Measurements from ENCODE around the gene VEGFA.
"Not testable (repeated sequence)": the region's sequence is repeated elsewhere in the genome, so short reads cannot be mapped to it uniquely, and the experiment has no call there.

Gene VEGFA

DNA sequence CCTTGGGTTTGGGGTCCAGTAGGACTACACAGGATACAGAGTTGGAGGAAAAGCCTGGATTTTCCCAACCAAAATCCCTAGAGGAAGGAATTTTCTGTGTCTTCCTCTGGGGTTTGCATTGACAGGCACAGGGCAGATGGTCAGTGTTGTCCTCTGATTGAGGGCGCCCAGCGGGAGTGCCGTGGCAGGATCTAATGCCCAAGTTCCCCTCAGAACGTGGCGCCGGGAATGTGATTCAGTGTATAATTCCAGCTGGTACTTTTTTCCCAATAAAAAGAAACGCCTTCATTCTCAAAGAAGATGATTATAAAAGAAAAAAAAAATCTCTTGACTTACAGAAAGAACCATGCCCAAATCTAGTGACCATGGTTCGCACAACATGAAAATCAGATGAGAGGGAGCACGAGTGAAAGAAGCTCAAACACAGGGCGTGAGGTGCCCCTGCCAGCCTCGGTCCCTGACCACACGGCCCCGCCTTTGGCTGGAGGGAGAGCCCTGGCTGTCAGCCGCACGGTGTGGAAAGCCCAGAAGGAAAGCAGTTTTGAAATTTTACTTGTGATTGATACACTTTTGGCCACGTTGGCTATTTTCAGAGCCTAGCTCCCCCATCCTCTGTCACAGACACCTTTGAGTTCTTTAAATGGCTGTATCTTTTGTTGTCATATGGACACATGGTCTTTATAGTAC, 31.6 kb downstream of the VEGFA start:
- DNase-seq (ENCODE audit: low read depth in 3 of 3, low spot score in 1 of 3) = no peak

DNA sequence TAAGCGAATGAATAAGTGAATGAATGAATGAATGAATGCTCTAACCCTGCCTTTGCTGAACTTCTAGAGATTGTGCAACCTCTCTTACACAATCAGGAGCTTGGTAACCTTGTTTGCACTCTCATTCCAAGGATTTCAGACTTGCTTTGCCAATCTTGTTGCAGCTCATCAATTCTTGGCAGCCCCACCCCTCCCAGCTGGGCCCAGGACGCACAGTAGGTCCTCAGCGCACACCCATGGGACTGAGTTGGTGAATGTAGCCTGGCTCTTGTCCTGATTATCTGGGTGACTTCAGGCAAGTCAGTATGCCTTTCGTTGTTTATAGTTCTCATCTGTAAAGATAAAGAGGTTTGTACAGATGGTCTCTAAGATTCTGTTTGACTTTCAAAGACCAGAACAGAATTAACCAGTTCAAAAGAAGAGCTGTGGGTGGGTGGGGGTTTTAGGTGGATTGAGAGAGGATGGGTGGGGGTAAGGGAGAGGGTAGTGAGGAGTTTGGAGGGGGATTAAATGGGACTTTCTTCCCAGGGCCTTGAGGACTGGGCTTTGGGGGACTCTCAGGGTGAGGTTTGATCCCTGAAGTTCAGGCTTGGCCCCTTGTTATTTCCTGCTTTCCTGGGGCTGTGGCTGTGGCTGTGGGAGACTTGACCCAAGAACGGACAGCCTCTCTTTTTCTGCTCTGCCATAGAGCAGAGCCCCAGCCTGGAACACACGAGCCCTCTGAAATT, 33.2 kb downstream of the VEGFA start:
- no peak for DNase-seq (ENCODE audit: low read depth in 3 of 3, low spot score in 1 of 3)

DNA sequence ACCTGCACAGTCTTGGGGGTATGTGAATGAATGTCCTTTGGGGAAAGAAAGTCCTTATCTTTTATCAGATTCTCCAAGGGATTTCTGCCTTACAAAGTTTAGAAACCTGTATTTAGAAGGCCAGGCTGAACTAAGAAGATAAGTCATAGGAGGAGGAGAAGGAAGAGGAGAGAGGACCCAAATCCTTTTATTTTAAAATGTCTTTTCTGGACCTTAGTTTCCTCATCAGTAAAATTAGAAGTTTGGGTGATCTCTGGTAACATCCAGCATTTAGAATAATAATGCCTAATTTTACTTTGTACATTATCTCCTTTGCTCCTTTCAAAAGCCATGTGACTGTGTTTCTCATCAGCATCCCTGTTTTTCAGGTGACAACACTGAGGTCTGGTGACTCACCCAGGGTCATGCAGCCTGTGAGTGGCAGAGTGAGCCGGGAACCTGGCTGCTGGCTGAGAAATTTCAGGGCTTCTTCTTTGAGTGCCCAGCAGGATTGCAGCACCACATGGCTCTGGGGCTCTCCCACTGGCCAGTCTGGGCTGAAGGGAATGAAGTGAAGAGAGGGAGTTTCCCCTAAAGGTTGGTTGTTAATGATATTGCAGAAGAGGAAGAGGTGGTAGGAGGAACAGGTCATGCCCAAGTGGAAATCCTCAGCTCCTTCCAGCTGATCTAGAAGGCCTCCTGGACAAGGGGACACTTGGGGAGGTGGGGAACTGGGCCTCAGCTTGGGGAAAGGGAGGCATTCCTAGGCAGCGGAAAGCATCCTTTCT, 34.0 kb downstream of the VEGFA start:
- DNase-seq (ENCODE audit: low read depth in 3 of 3, low spot score in 1 of 3) = no peak

GRCh38 chr6:43804550-43805223, 34.7 kb downstream of the VEGFA start:
- no peak for DNase-seq (ENCODE audit: low read depth in 3 of 3, low spot score in 1 of 3)

DNA sequence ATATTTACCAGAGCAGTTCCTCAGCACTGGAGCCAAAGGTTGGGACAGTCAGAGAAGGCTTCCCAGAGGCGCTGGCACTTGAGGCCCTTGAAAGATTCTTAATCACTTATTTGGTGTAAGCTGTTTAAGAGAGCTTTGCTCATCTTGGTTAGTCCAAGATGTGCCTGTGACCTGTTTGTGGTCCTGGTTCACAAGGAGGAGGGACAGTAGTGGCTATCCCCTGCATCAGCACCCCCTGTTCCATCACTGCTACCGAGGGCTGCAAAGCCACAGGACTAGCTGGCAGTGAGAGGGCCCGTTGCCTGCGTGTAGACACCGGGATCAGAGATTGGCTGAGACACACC, 35.7 kb downstream of the VEGFA start:
- no peak for DNase-seq (ENCODE audit: low read depth in 3 of 3, low spot score in 1 of 3)

- DNase-seq (ENCODE audit: low read depth in 3 of 3, low spot score in 1 of 3) = no peak
These were observed 36.2 kb downstream of the VEGFA start for GRCh38 chr6:43806043-43806757.

DNA sequence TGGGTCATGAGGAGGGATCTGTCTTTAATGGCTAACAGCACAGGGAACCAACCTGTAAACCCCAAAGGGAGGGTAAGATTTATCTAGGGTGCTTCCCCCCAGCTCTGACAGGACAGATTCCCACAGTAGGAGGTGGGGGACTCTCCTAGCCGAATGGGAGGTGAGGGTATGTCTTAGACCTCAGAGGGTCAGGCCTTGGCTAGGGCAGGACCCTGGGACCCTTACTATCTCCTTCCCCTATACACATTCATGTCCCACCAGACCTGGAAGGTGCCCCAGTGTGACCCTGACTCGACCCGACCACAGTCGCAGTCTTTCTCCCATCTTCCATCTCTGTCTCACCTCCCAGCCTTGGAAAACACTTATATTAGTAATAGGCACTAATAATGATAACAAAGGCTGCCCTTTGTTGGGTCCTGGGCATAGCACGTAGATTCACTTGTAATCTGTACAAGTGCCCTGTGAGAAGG, 36.8 kb downstream of the VEGFA start:
- no peak for DNase-seq (ENCODE audit: low read depth in 3 of 3, low spot score in 1 of 3)

GRCh38 chr6:43807228-43808061, 37.4 kb downstream of the VEGFA start:
- no peak for DNase-seq (ENCODE audit: low read depth in 3 of 3, low spot score in 1 of 3)

- DNase-seq (ENCODE audit: low read depth in 3 of 3, low spot score in 1 of 3) = no peak
These were observed 38.4 kb downstream of the VEGFA start for GRCh38 chr6:43808412-43808811.

DNA sequence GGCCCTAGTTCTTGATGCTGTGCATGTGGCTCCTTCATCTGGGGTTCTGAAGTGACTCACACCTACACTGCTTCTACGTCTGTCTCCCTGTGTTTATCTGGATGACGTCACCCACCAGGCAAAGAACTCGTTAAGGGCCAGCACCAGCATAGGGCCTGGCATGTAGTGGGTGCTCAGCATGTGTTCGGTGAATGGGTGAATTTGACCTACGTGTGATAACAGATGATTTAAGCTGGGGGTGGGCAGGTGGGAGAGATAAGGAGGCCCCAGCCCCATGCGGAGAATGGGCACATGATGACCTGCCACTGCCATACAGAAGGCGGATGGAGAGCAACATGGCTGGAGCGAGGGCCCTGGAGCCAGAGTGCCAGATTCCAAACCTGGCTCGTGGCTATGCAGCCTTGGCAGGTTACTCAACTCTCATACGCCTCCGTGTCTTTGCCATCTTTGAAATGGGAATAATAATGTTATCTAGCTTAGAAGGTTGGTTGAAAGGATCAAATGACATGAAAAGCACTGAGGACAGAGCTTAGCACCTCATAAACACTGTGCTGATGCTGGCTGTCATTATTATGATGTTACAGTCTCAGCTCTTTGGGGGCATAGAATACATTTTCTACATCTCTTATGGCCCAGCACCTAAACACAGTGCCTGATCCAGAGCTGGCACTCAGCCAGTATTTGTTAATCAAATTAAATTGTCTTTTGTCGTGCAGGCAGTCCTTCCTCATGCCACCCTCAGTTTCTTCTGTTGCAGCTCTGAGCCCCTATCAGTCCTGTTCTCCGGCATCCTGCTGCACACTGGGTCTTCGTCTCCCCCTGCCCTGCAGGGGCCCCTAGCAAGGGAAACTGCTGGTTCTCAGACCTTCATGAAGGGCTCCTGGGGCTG, 39.6 kb downstream of the VEGFA start:
- DNase-seq (ENCODE audit: low read depth in 3 of 3, low spot score in 1 of 3) = no peak

DNA sequence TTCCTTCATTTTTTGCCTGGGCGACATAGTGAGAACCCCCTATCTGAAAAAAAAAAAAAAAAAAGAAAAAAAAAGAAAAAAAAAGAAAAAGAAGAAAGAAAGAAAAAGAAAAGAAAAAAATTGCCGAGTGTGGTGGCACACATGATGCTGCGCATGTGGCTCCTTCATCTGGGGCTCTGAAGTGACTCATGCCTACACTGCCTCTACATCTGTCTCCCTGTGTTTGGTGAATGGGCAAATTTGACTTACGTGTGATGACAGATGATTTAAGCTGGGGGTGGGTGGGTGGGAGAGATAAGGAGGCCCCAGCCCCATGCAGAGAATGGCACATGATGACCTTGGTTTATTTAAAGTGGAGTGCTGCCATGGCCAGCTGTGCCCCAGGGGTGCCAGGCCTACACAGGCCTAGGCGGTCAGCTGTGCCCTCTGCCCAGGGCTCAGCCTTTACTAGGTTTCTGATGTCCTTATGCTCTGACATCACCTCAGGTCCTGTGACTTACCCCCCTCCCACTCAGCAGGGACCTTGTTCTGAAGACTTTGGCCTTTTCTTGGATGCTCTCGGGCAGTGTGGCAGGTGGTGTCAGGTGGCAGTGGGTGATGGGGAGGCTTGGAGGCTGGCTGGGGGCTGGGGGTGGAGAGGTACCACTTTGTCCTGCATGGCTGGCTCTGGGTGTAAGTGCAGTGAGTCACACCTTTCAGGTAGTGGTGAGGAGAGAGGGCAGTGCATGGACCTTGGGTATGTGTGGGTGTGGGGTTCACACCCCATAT, 41.1 kb downstream of the VEGFA start:
- no peak for DNase-seq (ENCODE audit: low read depth in 3 of 3, low spot score in 1 of 3)

GRCh38 chr6:43811733-43812099, 41.7 kb downstream of the VEGFA start:
- DNase-seq (ENCODE audit: low read depth in 3 of 3, low spot score in 1 of 3) = no peak

GRCh38 chr6:43812850-43813578, 43.0 kb downstream of the VEGFA start:
- no peak for DNase-seq (ENCODE audit: low read depth in 3 of 3, low spot score in 1 of 3)

DNA sequence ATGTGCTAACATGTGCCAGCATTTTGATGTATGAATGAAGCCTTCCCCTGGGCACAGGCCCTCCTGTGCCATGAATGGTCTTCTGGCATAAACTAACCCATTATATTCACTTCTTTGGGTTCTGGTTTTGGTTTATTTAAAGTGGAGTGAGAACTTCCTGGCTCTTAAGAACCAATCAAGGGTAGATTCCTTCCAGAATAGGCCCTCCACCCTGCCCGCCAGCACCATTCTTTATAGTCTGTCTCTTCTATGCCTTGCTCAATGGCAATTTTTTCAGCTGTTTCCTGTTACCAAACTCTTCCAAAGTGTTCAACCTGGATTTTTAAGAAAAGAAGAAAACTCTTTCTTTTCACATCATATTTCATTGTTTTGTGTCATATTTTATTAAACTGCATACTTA, 44.1 kb downstream of the VEGFA start:
- no peak for DNase-seq (ENCODE audit: low read depth in 3 of 3, low spot score in 1 of 3)

GRCh38 chr6:43814865-43815264, 44.9 kb downstream of the VEGFA start:
- DNase-seq (ENCODE audit: low read depth in 3 of 3, low spot score in 1 of 3) = no peak

DNA sequence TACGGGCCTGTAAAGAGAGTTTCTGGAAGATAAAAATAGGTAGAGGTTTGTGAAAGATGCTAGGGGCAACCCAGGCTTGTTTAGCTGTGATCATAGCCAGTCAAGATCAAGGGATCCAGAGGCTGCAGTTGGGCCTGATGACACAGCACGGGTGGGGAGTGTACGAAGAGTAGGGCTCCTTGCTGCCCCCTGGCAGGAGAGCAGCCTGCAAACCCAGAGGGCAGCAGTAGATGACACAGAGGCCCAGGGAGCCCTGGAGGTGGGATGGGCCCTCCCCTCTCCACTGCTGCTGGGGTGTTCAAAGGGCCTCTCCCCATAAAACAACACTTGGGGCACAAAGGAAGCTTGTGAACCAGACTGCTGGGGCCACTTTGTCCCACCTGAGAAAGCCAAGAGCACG, 47.2 kb downstream of the VEGFA start:
- no peak for DNase-seq (ENCODE audit: low read depth in 3 of 3, low spot score in 1 of 3)

DNA sequence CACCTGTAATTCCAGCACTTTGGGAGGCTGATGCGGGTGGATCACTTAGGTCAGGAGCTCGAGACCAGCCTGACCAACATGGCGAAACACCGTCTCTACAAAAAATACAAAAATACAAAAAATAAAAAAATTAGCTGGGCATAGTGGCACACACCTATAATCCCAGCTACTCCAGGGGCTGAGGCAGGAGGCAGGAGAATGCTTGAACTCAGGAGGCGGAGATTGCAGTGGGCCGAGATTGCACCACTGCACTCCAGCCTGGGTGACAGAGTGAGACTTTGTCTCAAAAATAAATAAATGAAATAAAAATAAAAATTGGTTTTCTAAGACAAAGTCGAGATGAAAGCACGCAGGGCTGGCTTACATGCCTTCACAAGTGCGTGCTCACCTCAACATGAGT, 49.0 kb downstream of the VEGFA start:
- DNase-seq (ENCODE audit: low read depth in 3 of 3, low spot score in 1 of 3) = not testable (repeated sequence)

GRCh38 chr6:43819958-43820357, 49.9 kb downstream of the VEGFA start:
- DNase-seq (ENCODE audit: low read depth in 3 of 3, low spot score in 1 of 3) = no peak

All from stimulated activated CD4-positive, alpha-beta T cell treated with anti-CD3 and anti-CD28 coated beads, TNF-alpha, amount 100 ng/mL, for 1 hour (primary cell).